ENCODE measurements around the gene NT5C2. TPM values are rescaled to one million over a fixed set of nuclear protein-coding genes. Genes with fewer than 3 reads are reported as not detected.

NT5C2 gene
- total and polyA plus RNA-seq, 2 of the 4 experiments (the other 2 are of a cell fraction) = 60.0 to 65.1 TPM

GRCh38 chr10:103106539-103106938, 86.5 kb downstream of the NT5C2 start:
- H3K23ac ChIP-seq (ENCODE audit: low read depth, low read length) = no peak overlapping the region
- DNase-seq (no peak), ATAC-seq (ENCODE audit: low read depth) (no peak)
- no peak overlapping the region for H3K4ac ChIP-seq (ENCODE audit: low read depth, low read length)
- TF ChIP-seq CHD1 (IDR thresholded peaks at IDR 0.05; ENCODE audit: low read depth, low read length) = no peak
- no peak for TF ChIP-seq RFX5 (IDR thresholded peaks at IDR 0.05; ENCODE audit: low read depth, low read length)
- TF ChIP-seq RAD21 (IDR thresholded peaks at IDR 0.05; ENCODE audit: low read length) = no peak
- TF ChIP-seq CEBPB (IDR thresholded peaks at IDR 0.05; ENCODE audit: low read depth, low read length) = no peak
- TF ChIP-seq ELK1 (IDR thresholded peaks at IDR 0.05; ENCODE audit: borderline replicate concordance, low read depth, low read length) = no peak
- TF ChIP-seq SMC3 (IDR thresholded peaks at IDR 0.05; ENCODE audit: low read depth, low read length) = no peak
- TF ChIP-seq FOS (IDR thresholded peaks at IDR 0.05; ENCODE audit: low read depth, low read length) = no peak
- TF ChIP-seq BHLHE40 (IDR thresholded peaks at IDR 0.05; ENCODE audit: low read depth, low read length) = no peak
- TF ChIP-seq CTCF (conservative IDR thresholded peaks at IDR 0.05; ENCODE audit: low read depth, low read length) = no peak
- no peak for TF ChIP-seq RCOR1 (IDR thresholded peaks at IDR 0.05; ENCODE audit: insufficient replicate concordance, low read length)
- no peak for TF ChIP-seq MXI1 (IDR thresholded peaks at IDR 0.05; ENCODE audit: borderline replicate concordance, low read depth, low read length)
- TF ChIP-seq MAFK (IDR thresholded peaks at IDR 0.05; ENCODE audit: low read depth, low read length) = no peak
- no peak for TF ChIP-seq MAZ (IDR thresholded peaks at IDR 0.05; ENCODE audit: borderline replicate concordance, low read depth, low read length)
- TF ChIP-seq POLR2A (IDR thresholded peaks at IDR 0.05; ENCODE audit: low read depth, low read length) = no peak
- TF ChIP-seq NFE2L2 (IDR thresholded peaks at IDR 0.05; ENCODE audit: low read depth, low read length) = no peak
- TF ChIP-seq USF2 (IDR thresholded peaks at IDR 0.05; ENCODE audit: low read depth, low read length) = no peak
- no peak overlapping the region for H2BK120ac ChIP-seq (ENCODE audit: low read depth, low read length)
- peaks cover 10% of the 10 kb centered on the region for H3K36me3 ChIP-seq (ENCODE audit: control insufficient read depth, insufficient read depth, low read length)
- H2BK5ac ChIP-seq (ENCODE audit: low read depth, low read length, poor library complexity, severe bottlenecking) = no peak overlapping the region
- H2AK5ac ChIP-seq (ENCODE audit: low read depth, low read length) = no peak overlapping the region
- no TSS peak for BruUV-seq (replicated peaks)
- H2BK20ac ChIP-seq (ENCODE audit: low read depth, low read length) = no peak overlapping the region
- no peak overlapping the region for H2BK15ac ChIP-seq (ENCODE audit: low read depth, low read length)
- dilution Hi-C loops (cut with HindIII; ENCODE audit: low sequenced_read_pairs, unreplicated experiment) = no loop called here
- no peak overlapping the region for H3K14ac ChIP-seq (replicated peaks; ENCODE audit: low read depth, low read length)
- H3K56ac ChIP-seq (ENCODE audit: extremely low read depth, insufficient read depth, low read length) = no peak overlapping the region
- H4K20me1 ChIP-seq (ENCODE audit: insufficient read depth, low read length) = peaks cover 10% of the 10 kb centered on the region; the same call in 1 of the 2 replicates
- H3K9ac ChIP-seq (ENCODE audit: low read depth, low read length) = no peak overlapping the region
- H3K4me1 ChIP-seq (ENCODE audit: control insufficient read depth, insufficient read depth, low read length) = peaks cover 2% of the 10 kb centered on the region; the same call in 1 of the 2 replicates
- H4K8ac ChIP-seq (ENCODE audit: low read depth in 2 of 2, low read length in 2 of 2) = no peak overlapping the region
- no peak overlapping the region for H4K5ac ChIP-seq (ENCODE audit: low read depth, low read length)
- H2AFZ ChIP-seq (replicated peaks; ENCODE audit: low read length, poor library complexity) = no peak overlapping the region
- no peak overlapping the region for H3K4me2 ChIP-seq (ENCODE audit: low read depth, low read length)
- no peaks in the 10 kb centered on the region for H3K27me3 ChIP-seq (ENCODE audit: control insufficient read depth, insufficient read depth, low read length)
- intact Hi-C loops (cut with micrococcal nuclease) = no loop called here
- H3K4me3 ChIP-seq (ENCODE audit: insufficient read depth, low read depth, low read length) = no peak overlapping the region
- no peaks in the 10 kb centered on the region for H3K9me3 ChIP-seq (ENCODE audit: control insufficient read depth, insufficient read depth, low read length)
- peaks cover 3 to 46% of the 10 kb centered on the region in 2 experiments; a peak in 3 of 4 replicates for H3K79me1 ChIP-seq (ENCODE audit: low read depth in 1 of 2, low read length in 2 of 2)
- POLR2A ChIA-PET (ENCODE audit: unreplicated experiment) = no interaction called here
- no peaks in the 10 kb centered on the region; the same call in 1 of the 2 replicates for H3K9me1 ChIP-seq (ENCODE audit: insufficient read depth, low read length)
- CTCF ChIA-PET = interaction anchor here (0.9 kb wide), 1 partner anchor 86 kb away, joined by 3 read pairs; the partner anchor contains the start of gene NT5C2
- in situ Hi-C loops (cut with MboI; ENCODE audit: low sequenced_read_pairs) = no loop called here
- no peak overlapping the region for H2AK9ac ChIP-seq (replicated peaks; ENCODE audit: low read depth, low read length, poor library complexity)
- no peak overlapping the region for H3K18ac ChIP-seq (ENCODE audit: low read depth, low read length)
- no peak overlapping the region for H3K27ac ChIP-seq (ENCODE audit: insufficient read depth, low read length)
- H4K91ac ChIP-seq (ENCODE audit: insufficient read depth, low read depth, low read length) = no peak overlapping the region

Measured in IMR-90 (cell line).